ENCODE results near the gene ADAMTS17.

ADAMTS17 gene

GRCh38 chr15:99953886-99954285 is 387.9 kb downstream of the ADAMTS17 start:
- DNase-seq (ENCODE audit: low read depth in 2 of 2) = no peak

- no peak for DNase-seq (ENCODE audit: low read depth in 2 of 2)
Observed at GRCh38 chr15:99951511-99951910, 390.3 kb downstream of the ADAMTS17 start.

DNA sequence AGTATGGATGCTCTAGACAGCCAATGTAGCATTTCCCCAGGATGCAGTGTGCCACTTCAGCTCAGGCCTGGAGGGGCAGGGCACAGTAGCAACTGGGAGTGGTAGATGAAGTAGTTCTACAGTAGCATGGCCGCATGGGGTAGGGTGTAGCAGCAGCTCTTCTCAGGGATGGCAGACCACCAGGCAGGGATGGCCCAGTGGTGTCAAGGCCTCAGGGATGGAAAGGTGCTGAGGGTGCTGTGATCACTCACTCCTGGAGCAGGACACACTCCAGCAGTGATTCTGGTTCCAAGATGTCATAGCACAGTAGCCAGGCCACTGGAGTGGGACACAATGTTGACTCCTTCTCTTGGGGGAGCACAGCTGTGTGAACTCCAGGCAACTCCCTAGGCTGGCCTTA is 397.6 kb downstream of the ADAMTS17 start:
- no peak for DNase-seq (ENCODE audit: low read depth in 2 of 2)

DNA sequence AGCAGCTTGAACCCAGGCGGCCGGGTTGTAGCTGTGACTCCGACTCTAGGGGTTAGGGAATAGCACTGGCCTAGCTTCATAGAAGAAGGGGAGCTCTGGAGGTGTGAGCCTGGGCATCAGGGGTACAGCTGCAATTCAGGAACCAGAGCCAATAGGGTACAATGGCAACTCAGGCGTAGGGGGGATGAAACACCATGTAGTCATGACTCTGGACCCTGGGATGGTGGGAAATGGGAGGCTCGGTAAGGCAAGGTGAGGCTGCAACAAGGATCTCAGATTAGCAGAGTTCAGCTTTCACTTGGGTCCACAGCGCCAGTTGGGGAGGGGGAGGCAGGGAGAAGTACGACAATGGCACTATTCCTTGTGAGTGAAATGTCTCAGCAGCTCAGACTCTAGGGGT is 398.3 kb downstream of the ADAMTS17 start:
- no peak for DNase-seq (ENCODE audit: low read depth in 2 of 2)

- no peak for DNase-seq (ENCODE audit: low read depth in 2 of 2)
Observed at GRCh38 chr15:99932676-99933402, 408.9 kb downstream of the ADAMTS17 start.

DNA sequence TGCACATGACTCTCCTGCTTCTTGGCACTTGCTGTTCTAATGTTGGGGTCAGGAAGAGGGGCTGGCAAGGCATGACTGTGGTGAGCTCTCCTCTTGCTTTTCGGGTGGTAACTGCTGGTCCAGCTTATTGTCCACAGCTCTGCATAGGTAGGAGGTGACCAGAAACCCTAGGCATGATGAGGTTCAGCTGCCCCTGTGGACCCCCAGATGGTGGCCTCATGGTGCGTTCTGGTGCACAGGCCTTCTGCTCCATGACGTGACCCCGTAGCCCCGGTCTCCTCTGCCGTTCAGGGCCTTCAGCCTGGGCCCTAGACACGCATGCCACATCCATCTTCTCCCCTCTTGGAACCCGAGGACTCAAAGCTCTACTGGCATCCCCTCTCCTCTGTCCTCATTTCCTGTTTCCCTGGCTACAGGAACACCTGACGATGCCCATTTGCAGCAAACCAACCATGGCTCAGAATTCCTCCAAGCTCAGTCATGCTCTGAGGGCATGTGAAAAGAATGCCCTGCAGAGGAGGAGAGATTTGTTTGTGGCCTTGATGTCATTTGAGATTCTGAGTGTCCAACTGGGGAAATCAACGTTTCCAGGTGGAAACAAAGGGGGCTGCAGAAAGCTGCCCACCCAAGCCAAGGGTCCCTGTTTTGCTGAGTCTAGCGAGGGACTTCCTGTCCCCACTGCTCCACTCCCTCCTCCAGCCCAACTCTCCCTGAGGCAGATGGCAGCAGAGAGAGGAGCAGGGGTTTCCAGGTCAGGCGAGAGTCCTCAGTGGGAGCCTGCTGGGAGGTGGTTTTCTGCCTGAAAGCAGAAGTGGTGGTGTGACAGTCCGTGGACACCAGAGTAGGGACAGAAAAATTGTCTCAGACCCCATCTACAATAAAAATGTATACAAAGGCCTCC is 409.8 kb downstream of the ADAMTS17 start:
- no peak for DNase-seq (ENCODE audit: low read depth in 2 of 2)

- DNase-seq (ENCODE audit: low read depth in 2 of 2) = no peak
Observed at GRCh38 chr15:99930696-99931095, 411.1 kb downstream of the ADAMTS17 start.

- no peak for DNase-seq (ENCODE audit: low read depth in 2 of 2)
Observed at GRCh38 chr15:99929266-99929665, 412.5 kb downstream of the ADAMTS17 start.

GRCh38 chr15:99928429-99928981 is 413.3 kb downstream of the ADAMTS17 start:
- peak; percentile 71 to 84 for DNase-seq (ENCODE audit: low read depth in 2 of 2)

DNA sequence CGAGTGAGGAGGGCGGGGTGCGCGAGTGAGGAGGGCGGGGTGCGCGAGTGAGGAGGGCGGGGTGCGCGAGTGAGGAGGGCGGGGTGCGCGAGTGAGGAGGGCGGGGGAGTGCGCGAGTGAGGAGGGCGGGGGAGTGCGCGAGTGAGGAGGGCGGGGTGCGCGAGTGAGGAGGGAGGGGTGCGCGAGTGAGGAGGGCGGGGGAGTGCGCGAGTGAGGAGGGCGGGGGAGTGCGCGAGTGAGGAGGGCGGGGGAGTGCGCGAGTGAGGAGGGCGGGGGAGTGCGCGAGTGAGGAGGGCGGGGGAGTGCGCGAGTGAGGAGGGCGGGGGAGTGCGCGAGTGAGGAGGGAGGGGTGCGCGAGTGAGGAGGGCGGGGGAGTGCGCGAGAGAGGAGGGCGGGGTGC is 415.2 kb downstream of the ADAMTS17 start:
- peak in 1 of 2 donors; percentile 24 for DNase-seq (ENCODE audit: low read depth in 2 of 2)

GRCh38 chr15:99925661-99926461 is 415.9 kb downstream of the ADAMTS17 start:
- DNase-seq (ENCODE audit: low read depth in 2 of 2) = peak; percentile 55 to 76

DNA sequence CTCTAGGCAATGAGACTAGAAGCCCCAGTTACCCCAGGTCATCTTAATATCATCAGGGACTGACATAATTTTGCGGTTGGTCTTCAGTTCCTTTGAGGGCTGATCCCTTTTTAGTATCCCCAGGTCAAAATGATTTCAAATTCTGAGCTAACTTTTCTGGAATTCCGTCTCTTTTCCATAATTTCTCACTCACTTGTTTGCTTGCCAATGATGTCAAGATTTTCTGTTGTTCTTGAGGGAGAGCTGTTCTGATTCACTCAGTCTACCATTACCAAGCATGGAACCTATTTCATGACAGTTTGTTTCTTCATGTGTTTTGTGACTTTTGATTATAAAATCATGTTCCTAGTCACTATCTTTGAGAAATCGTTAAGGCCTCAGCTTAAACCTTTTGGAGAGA is 418.1 kb downstream of the ADAMTS17 start:
- no peak for DNase-seq (ENCODE audit: low read depth in 2 of 2)

Data from stimulated activated CD8-positive, alpha-beta memory T cell treated with anti-CD3 and anti-CD28 coated beads, Interleukin-7, amount 100 ng/mL, for 4 hours (primary cell).